ENCODE data around the gene HSPA4. TPM values are rescaled to one million over a fixed set of nuclear protein-coding genes. Genes with fewer than 3 reads are reported as not detected.
"Not testable (repeated sequence)": the region's sequence is repeated elsewhere in the genome, so short reads cannot be mapped to it uniquely, and the experiment has no call there.

HSPA4 gene
- total RNA-seq, 2 donors from 2014 or later = 136 to 145 TPM

GRCh38 chr5:133035224-133035623 is 16.6 kb upstream of the HSPA4 start:
- DNase-seq (ENCODE audit: low spot score) (no peak), ATAC-seq (no peak)
- peaks cover 0 to 5% of the 10 kb centered on the region in 2 donors for H3K27me3 Mint-ChIP-seq
- H3K36me3 Mint-ChIP-seq = no peaks in the 10 kb centered on the region
- peaks cover 8 to 10% of the 10 kb centered on the region in 2 donors for H3K4me1 Mint-ChIP-seq (ENCODE audit: low read depth in 2 of 2)
- no peaks in the 10 kb centered on the region for H3K9me3 Mint-ChIP-seq
- H3K4me3 Mint-ChIP-seq = no peak overlapping the region
- H3K27ac Mint-ChIP-seq = no peak overlapping the region

- H3K4me1 Mint-ChIP-seq (ENCODE audit: low read depth in 2 of 2) = peaks cover 8 to 10% of the 10 kb centered on the region in 2 donors
- H3K27me3 Mint-ChIP-seq = not testable (repeated sequence)
These were observed 15.1 kb upstream of the HSPA4 start for GRCh38 chr5:133036677-133037076.

GRCh38 chr5:133041157-133041784 is 10.5 kb upstream of the HSPA4 start:
- no peak for ATAC-seq
- H3K4me1 Mint-ChIP-seq (ENCODE audit: low read depth in 2 of 2) = no peaks in the 10 kb centered on the region
- no peak for DNase-seq (ENCODE audit: low spot score)
- no peak overlapping the region for H3K4me3 Mint-ChIP-seq
- H3K9me3 Mint-ChIP-seq = no peaks in the 10 kb centered on the region
- no peaks in the 10 kb centered on the region for H3K36me3 Mint-ChIP-seq
- H3K27ac Mint-ChIP-seq = no peak overlapping the region
- no peaks in the 10 kb centered on the region for H3K27me3 Mint-ChIP-seq

More at GRCh38 chr5:133036677-133037076, 15.1 kb upstream of the HSPA4 start:
- not testable (repeated sequence) for DNase-seq (ENCODE audit: low spot score); H3K9me3 Mint-ChIP-seq; H3K27ac Mint-ChIP-seq; H3K4me3 Mint-ChIP-seq; H3K36me3 Mint-ChIP-seq; ATAC-seq

GRCh38 chr5:133041910-133042309 is 9.9 kb upstream of the HSPA4 start:
- Mint-ChIP-seq H3K4me3 (no peak overlapping the region), H3K4me1 (ENCODE audit: low read depth in 2 of 2) (no peaks in the 10 kb centered on the region), H3K27me3 (no peaks in the 10 kb centered on the region), H3K9me3 (no peaks in the 10 kb centered on the region), H3K27ac (no peak overlapping the region), H3K36me3 (no peaks in the 10 kb centered on the region)
- ATAC-seq = no peak
- DNase-seq (ENCODE audit: low spot score) = no peak

DNA sequence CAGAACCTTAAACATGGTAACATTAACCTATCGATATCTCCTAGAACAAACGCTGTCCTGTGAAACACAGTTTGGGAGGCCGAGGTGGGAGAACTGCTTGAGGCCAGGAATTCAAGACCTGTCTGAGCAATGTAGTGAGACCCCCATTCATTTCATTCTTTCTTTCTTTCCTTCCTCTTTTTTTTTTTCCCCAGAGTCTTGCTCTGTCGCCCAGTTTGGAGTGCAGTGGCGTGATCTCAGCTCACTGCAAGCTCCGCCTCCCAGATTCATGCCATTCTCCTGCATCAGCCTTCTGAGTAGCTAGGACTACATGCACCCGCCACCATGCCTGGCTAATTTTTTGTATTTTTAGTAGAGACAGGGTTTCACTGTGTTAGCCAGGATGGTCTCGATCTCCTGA is 5.3 kb upstream of the HSPA4 start:
- not testable (repeated sequence) for ATAC-seq; H3K36me3 Mint-ChIP-seq; H3K9me3 Mint-ChIP-seq; H3K27ac Mint-ChIP-seq; H3K27me3 Mint-ChIP-seq; H3K4me3 Mint-ChIP-seq; DNase-seq (ENCODE audit: low spot score)
- H3K4me1 Mint-ChIP-seq (ENCODE audit: low read depth in 2 of 2) = peaks cover 12 to 14% of the 10 kb centered on the region in 2 donors

GRCh38 chr5:133047404-133047803 is 4.4 kb upstream of the HSPA4 start:
- no peak overlapping the region for H3K4me3 Mint-ChIP-seq
- ATAC-seq (no peak), DNase-seq (ENCODE audit: low spot score) (no peak)
- no peak overlapping the region for H3K27ac Mint-ChIP-seq
- no peaks in the 10 kb centered on the region for H3K27me3 Mint-ChIP-seq
- no peaks in the 10 kb centered on the region for H3K9me3 Mint-ChIP-seq
- H3K4me1 Mint-ChIP-seq (ENCODE audit: low read depth in 2 of 2) = peaks cover 12 to 15% of the 10 kb centered on the region in 2 donors
- no peaks in the 10 kb centered on the region for H3K36me3 Mint-ChIP-seq

DNA sequence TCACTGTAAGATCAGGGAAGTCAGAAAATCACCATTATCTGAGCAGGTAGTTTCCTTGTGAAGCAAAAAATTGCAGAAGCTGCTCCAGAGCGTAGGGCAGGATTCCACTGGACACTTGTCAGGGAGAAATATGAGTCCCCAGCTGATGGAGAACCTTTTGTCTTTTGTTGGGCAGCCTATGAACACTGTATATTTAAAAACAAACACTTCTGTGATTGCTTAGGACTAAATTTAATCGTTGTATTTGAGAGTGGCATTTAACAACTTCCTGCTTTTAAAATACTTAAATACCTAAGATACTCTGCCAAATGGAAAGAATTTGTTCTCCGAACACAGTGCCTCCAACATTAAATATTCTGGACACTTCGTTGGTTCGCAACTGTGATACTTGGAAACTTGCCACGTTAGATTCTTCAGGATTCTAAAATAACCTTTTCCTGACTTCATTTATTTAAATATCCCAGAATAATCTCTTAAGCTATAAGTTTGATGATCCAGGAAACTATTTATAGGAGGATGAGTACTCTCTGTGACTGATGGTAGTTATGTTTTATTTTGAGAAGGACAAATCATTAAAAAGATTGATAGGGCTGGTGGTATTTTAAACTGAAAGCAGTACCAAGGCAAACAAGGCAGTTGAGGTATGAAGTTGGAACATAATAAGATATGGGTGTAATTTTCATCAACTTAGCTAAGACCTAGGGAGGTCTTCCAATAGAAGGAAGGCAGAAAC is 2.7 kb upstream of the HSPA4 start:
- DNase-seq (ENCODE audit: low spot score) (no peak), ATAC-seq (no peak)
- H3K27ac Mint-ChIP-seq = peak overlapping the region in 1 of 2 donors; percentile 35
- H3K36me3 Mint-ChIP-seq = no peaks in the 10 kb centered on the region
- H3K9me3 Mint-ChIP-seq = no peaks in the 10 kb centered on the region
- H3K4me1 Mint-ChIP-seq (ENCODE audit: low read depth in 2 of 2) = peaks cover 15 to 17% of the 10 kb centered on the region in 2 donors
- H3K4me3 Mint-ChIP-seq = no peak overlapping the region
- H3K27me3 Mint-ChIP-seq = no peaks in the 10 kb centered on the region

DNA sequence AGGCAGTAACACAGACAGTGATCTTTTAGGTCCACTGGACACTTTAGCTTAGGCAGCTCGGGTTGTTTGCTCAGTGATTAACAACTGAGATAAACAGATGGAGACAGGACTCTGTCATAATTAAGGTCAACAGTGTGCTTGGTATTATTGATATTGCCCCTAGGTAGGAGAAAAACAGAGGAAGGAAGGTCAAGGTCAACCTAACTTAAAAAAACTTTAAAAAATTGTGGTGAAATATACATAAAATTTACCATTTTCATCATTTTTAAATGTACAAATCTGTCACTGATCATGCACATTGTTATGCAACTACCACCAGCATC is 2.1 kb upstream of the HSPA4 start:
- no peaks in the 10 kb centered on the region for H3K36me3 Mint-ChIP-seq
- no peaks in the 10 kb centered on the region for H3K9me3 Mint-ChIP-seq
- H3K4me1 Mint-ChIP-seq (ENCODE audit: low read depth in 2 of 2) = peaks cover 16 to 17% of the 10 kb centered on the region in 2 donors
- H3K27ac Mint-ChIP-seq = peak overlapping the region in 1 of 2 donors; percentile 35
- H3K4me3 Mint-ChIP-seq = no peak overlapping the region
- DNase-seq (ENCODE audit: low spot score) (no peak), ATAC-seq (no peak)
- no peaks in the 10 kb centered on the region for H3K27me3 Mint-ChIP-seq

GRCh38 chr5:133050521-133050920 is 1.3 kb upstream of the HSPA4 start:
- peak overlapping the region; percentile 100 for H3K27ac Mint-ChIP-seq
- H3K27me3 Mint-ChIP-seq = no peaks in the 10 kb centered on the region
- DNase-seq (ENCODE audit: low spot score) (no peak), ATAC-seq (no peak)
- no peaks in the 10 kb centered on the region for H3K36me3 Mint-ChIP-seq
- H3K9me3 Mint-ChIP-seq = no peaks in the 10 kb centered on the region
- peak overlapping the region; percentile 95 for H3K4me3 Mint-ChIP-seq
- H3K4me1 Mint-ChIP-seq (ENCODE audit: low read depth in 2 of 2) = peaks cover 23% of the 10 kb centered on the region in 2 donors

GRCh38 chr5:133051061-133051541 is 712 bp upstream of the HSPA4 start:
- no peak for DNase-seq (ENCODE audit: low spot score)
- Mint-ChIP-seq H3K27me3 (no peaks in the 10 kb centered on the region), H3K4me3 (peak overlapping the region; percentile 95), H3K27ac (peak overlapping the region; percentile 100), H3K36me3 (no peaks in the 10 kb centered on the region), H3K9me3 (no peaks in the 10 kb centered on the region), H3K4me1 (ENCODE audit: low read depth in 2 of 2) (peaks cover 27% of the 10 kb centered on the region in 2 donors)
- ATAC-seq = no peak

- peak; percentile 80 for DNase-seq (ENCODE audit: low spot score)
- H3K27me3 Mint-ChIP-seq = no peaks in the 10 kb centered on the region
- no peaks in the 10 kb centered on the region for H3K9me3 Mint-ChIP-seq
- H3K4me3 Mint-ChIP-seq = peak overlapping the region; percentile 95
- H3K4me1 Mint-ChIP-seq (ENCODE audit: low read depth in 2 of 2) = peaks cover 29 to 32% of the 10 kb centered on the region in 2 donors
- H3K27ac Mint-ChIP-seq = peak overlapping the region; percentile 100
- no peaks in the 10 kb centered on the region for H3K36me3 Mint-ChIP-seq
- ATAC-seq = peak; percentile 50 to 59
These were observed 733 bp downstream of the HSPA4 start for GRCh38 chr5:133052317-133053175.

- peak overlapping the region; percentile 95 for H3K4me3 Mint-ChIP-seq
- H3K27ac Mint-ChIP-seq = peak overlapping the region in 1 of 2 donors; percentile 100
- ATAC-seq (no peak), DNase-seq (ENCODE audit: low spot score) (no peak)
- H3K36me3 Mint-ChIP-seq = no peaks in the 10 kb centered on the region
- no peaks in the 10 kb centered on the region for H3K27me3 Mint-ChIP-seq
- no peaks in the 10 kb centered on the region for H3K9me3 Mint-ChIP-seq
- H3K4me1 Mint-ChIP-seq (ENCODE audit: low read depth in 2 of 2) = peaks cover 33 to 37% of the 10 kb centered on the region in 2 donors
These were observed 1.6 kb downstream of the HSPA4 start for GRCh38 chr5:133053448-133053847.

GRCh38 chr5:133054697-133055471 is 3.1 kb downstream of the HSPA4 start:
- no peak for ATAC-seq
- Mint-ChIP-seq H3K9me3 (no peaks in the 10 kb centered on the region), H3K27ac (no peak overlapping the region), H3K36me3 (no peaks in the 10 kb centered on the region), H3K4me3 (peak overlapping the region; percentile 41), H3K4me1 (ENCODE audit: low read depth in 2 of 2) (peaks cover 37% of the 10 kb centered on the region in 2 donors), H3K27me3 (no peaks in the 10 kb centered on the region)
- DNase-seq (ENCODE audit: low spot score) = no peak
